AG04450 (cell line): Measurements from ENCODE around the gene UNK. TPM values are rescaled to one million over a fixed set of nuclear protein-coding genes. Genes with fewer than 3 reads are reported as not detected.

Source experiments
- CTCF ChIA-PET: fragments of 300-600, 350-600 bp; formaldehyde crosslinking; extraction: SDS; loops from one replicate; lab custom pipeline; 2022; ENCODE audit warnings: antibody characterized with exemption, inconsistent platforms; lab: Charles Lee
- POLR2A ChIA-PET: fragments of 350-600 bp; formaldehyde crosslinking; extraction: SDS; loops from one replicate; lab custom pipeline; 2021; ENCODE audit warnings: antibody characterized with exemption, inconsistent platforms; lab: Yijun Ruan, JAX
- DNase-seq: peaks from one replicate; pipeline ENCODE4 v3.0.0-alpha.2; 2011; ENCODE audit warnings: low read depth, low spot score
- H3K27ac ChIP-seq: one replicate; pipeline ENCODE4 v1.5.1; 2012; ENCODE audit warnings: low read depth, low read length, control low read depth
- H3K27me3 ChIP-seq: one replicate; pipeline ENCODE4 v1.6.0; 2012; ENCODE audit warnings: low read length; ENCODE audit not compliant: control insufficient read depth, insufficient read depth
- H3K4me3 ChIP-seq: 2 replicates; pipeline ENCODE4 v1.5.1; 2011; ENCODE audit warnings: mild to moderate bottlenecking, low read depth, low read length, control low read depth
- H3K9me3 ChIP-seq: 2 replicates; pipeline ENCODE4 v1.5.1; 2012; ENCODE audit warnings: low read length; ENCODE audit not compliant: control insufficient read depth, insufficient read depth
- polyA minus RNA-seq: library from RNA; depleted of rRNA, polyadenylated mRNA; stranded (reverse); fragments of >200 nt; gene quantifications from 2 replicates; pipeline ENCODE4 v1.2.3, GENCODE V29; 2011; rRNA and poly(A)+ RNA removed
- polyA plus RNA-seq: library from polyadenylated mRNA; depleted of rRNA; stranded (reverse); fragments of >200 nt; gene quantifications from 2 replicates; pipeline ENCODE4 v1.2.3, GENCODE V29; 2011; rRNA removed
- TF ChIP-seq, protein P1 (sequence below): IDR thresholded peaks from 2 replicates; pipeline ENCODE4 v1.5.1; 2011; ENCODE audit warnings: low read depth, low read length, control low read depth, inconsistent platforms

Gene UNK
- 11.1 and 11.4 TPM in 2 replicates for polyA plus RNA-seq
- polyA minus RNA-seq: 11.3 and 13.7 TPM in 2 replicates

GRCh38 chr17:75784473-75785015 lies at the start of gene UNK:
UNK (plus strand) TSS chr17:75784806; CDS start chr17:75784881, 75 bp downstream.
- TF ChIP-seq, protein P1, sequence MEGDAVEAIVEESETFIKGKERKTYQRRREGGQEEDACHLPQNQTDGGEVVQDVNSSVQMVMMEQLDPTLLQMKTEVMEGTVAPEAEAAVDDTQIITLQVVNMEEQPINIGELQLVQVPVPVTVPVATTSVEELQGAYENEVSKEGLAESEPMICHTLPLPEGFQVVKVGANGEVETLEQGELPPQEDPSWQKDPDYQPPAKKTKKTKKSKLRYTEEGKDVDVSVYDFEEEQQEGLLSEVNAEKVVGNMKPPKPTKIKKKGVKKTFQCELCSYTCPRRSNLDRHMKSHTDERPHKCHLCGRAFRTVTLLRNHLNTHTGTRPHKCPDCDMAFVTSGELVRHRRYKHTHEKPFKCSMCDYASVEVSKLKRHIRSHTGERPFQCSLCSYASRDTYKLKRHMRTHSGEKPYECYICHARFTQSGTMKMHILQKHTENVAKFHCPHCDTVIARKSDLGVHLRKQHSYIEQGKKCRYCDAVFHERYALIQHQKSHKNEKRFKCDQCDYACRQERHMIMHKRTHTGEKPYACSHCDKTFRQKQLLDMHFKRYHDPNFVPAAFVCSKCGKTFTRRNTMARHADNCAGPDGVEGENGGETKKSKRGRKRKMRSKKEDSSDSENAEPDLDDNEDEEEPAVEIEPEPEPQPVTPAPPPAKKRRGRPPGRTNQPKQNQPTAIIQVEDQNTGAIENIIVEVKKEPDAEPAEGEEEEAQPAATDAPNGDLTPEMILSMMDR: no peak
- CTCF ChIA-PET: interaction anchor here (2.6 kb wide), 1 partner anchor 43 kb away, joined by 13 read pairs; no protein-coding TSS in a partner anchor
- peak within 1 kb of the TSS; percentile 100 for H3K27ac ChIP-seq
- peak within 1 kb of the TSS; percentile 74 for H3K4me3 ChIP-seq
- no peaks in the 10 kb centered on the region; the same call in 1 of the 2 replicates for H3K9me3 ChIP-seq
- DNase-seq: peak; percentile 99
- POLR2A ChIA-PET: interaction anchor here (0.5 to 1.5 kb wide), 5 partner anchors 9 to 120 kb away, joined by 3 to 14 read pairs (median 9); partner anchors contain the start of gene TRIM65
- H3K27me3 ChIP-seq: no peaks in the 10 kb centered on the region

GRCh38 chr17:75736173-75736835 lies 48.3 kb upstream of the UNK start:
- TF ChIP-seq, protein P1: no peak
- ChIA-PET CTCF (interaction anchor here (1.1 to 7.3 kb wide), 3 partner anchors 11 to 103 kb away, joined by 4 to 30 read pairs (median 4); partner anchors contain the start of gene SMIM5), POLR2A (no interaction called here)
- DNase-seq: no peak
- no peak overlapping the region for H3K4me3 ChIP-seq
- no peak overlapping the region for H3K27ac ChIP-seq
- no peaks in the 10 kb centered on the region; the same call in 1 of the 2 replicates for H3K9me3 ChIP-seq
- H3K27me3 ChIP-seq: peaks cover 10% of the 10 kb centered on the region

GRCh38 chr17:75737133-75737962 lies 47.3 kb upstream of the UNK start:
- ChIA-PET POLR2A (interaction anchor here (0.6 to 0.7 kb wide), 2 partner anchors 43 to 205 kb away, joined by 4 to 5 read pairs; no protein-coding TSS in a partner anchor), CTCF (interaction anchor here (1.3 to 2.3 kb wide), 4 partner anchors 10 to 104 kb away, joined by 7 to 23 read pairs (median 14); partner anchors contain the start of gene SMIM5)
- peaks cover 8% of the 10 kb centered on the region for H3K27me3 ChIP-seq
- H3K4me3 ChIP-seq: no peak overlapping the region
- DNase-seq: no peak
- H3K9me3 ChIP-seq: no peaks in the 10 kb centered on the region; the same call in 1 of the 2 replicates
- H3K27ac ChIP-seq: no peak overlapping the region
- TF ChIP-seq, protein P1: no peak

DNA sequence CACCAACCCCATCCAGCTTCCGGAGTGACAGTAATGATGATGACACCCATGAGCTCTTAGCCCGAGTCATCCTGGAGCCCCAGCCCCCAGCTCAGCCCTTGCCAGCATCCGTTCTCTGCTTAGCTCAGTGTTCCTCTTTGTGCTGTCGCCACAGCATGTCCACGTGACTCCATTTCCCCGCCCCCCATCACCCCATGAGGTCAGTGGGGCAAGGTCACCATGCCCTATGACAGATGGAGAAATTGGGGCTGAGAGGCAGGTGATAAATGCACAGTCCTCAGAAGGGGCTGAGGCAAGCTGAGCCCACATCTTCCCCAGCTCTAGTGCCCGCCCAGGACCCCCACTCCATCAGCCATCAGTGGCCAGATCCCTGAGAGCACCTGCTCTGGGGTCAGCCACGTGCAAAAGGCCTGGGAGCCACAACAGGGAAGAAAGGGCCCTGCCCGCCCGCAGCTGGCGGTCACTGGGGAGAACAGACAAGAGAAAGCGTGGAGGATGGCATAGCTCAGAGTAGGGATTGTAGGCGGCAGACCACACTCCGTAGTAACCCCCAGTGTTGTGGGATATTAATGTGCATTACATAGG lies 46.3 kb upstream of the UNK start:
- ChIA-PET CTCF (interaction anchor here (0.5 to 2.3 kb wide), 6 partner anchors 9 to 105 kb away, joined by 3 to 23 read pairs (median 10); partner anchors contain the start of gene SMIM5), POLR2A (interaction anchor here (0.6 to 0.7 kb wide), 2 partner anchors 22 to 42 kb away, joined by 4 to 6 read pairs; no protein-coding TSS in a partner anchor)
- DNase-seq: no peak

More for the DNA sequence above, 46.3 kb upstream of the UNK start:
- TF ChIP-seq, protein P1: no peak
- no peak overlapping the region for H3K27ac ChIP-seq
- H3K9me3 ChIP-seq: no peaks in the 10 kb centered on the region; the same call in 1 of the 2 replicates
- peaks cover 8% of the 10 kb centered on the region for H3K27me3 ChIP-seq
- no peak overlapping the region for H3K4me3 ChIP-seq
